ENCODE measurements around the gene MRO. TPM values are rescaled to one million over a fixed set of nuclear protein-coding genes. Genes with fewer than 3 reads are reported as not detected.
A peak's percentile ranks its signal among the peaks of the same experiment; 100 is the strongest.

MRO gene
- total and polyA plus RNA-seq, 2 of the 8 experiments (the other 6 are each of a cell fraction or from before 2014, with no cell fraction given): 0.65 to 1.0 TPM

- no peak for FAIRE-seq
- Histone ChIP-seq H2AK5ac (ENCODE audit: low read depth, low read length) (no peak overlapping the region), H2BK15ac (ENCODE audit: low read length) (no peak overlapping the region), H3K79me1 (ENCODE audit: low read depth, low read length) (no peaks in the 10 kb centered on the region), H3K23me2 (ENCODE audit: low read depth, low read length) (peaks cover 4% of the 10 kb centered on the region; the same call in 1 of the 2 replicates), H2AFZ (ENCODE audit: low read length) (0 out of 2 replicates have a peak overlapping the region, but pooled peaks have one; percentile 7), H2BK5ac (ENCODE audit: low read depth, low read length) (no peak overlapping the region), H3K56ac (replicated peaks; ENCODE audit: insufficient read length, low read depth, low read length) (no peak overlapping the region), H3K79me2 (ENCODE audit: control insufficient read depth in 1 of 2, insufficient read depth in 2 of 2, low read length in 2 of 2) (no peaks in the 10 kb centered on the region), H2BK120ac (replicated peaks; ENCODE audit: low read depth, low read length) (no peak overlapping the region), H4K5ac (ENCODE audit: insufficient read length, low read depth, low read length) (no peak overlapping the region), H2BK20ac (ENCODE audit: low read length) (no peak overlapping the region), H3K18ac (ENCODE audit: extremely low read depth, low read length) (no peak overlapping the region), H4K8ac (ENCODE audit: extremely low read depth, insufficient read depth, low read length) (no peak overlapping the region; the same call in 1 of the 2 replicates), H4K20me1 (replicated peaks in 1 of 2; ENCODE audit: control insufficient read depth in 1 of 2, insufficient read depth in 2 of 2, low read length in 2 of 2) (no peaks in the 10 kb centered on the region), H3K14ac (ENCODE audit: insufficient read length) (no peak overlapping the region), H3K9me3 (ENCODE audit: insufficient read depth in 2 of 2, low read depth in 1 of 2, low read length in 1 of 2) (no peaks in the 10 kb centered on the region), H3K4me3 (ENCODE audit: extremely low read depth in 1 of 4, insufficient read depth in 2 of 4, low read depth in 3 of 4, low read length in 4 of 4) (no peak overlapping the region), H3K4ac (replicated peaks; ENCODE audit: insufficient read length, low read depth, low read length) (no peak overlapping the region), H3K23ac (ENCODE audit: insufficient read length) (no peak overlapping the region), H3K9ac (replicated peaks in 1 of 4; ENCODE audit: extremely low read depth in 1 of 4, low read depth in 3 of 4, low read length in 3 of 4) (no peak overlapping the region), H4K91ac (replicated peaks; ENCODE audit: insufficient read length, low read length) (no peak overlapping the region), H3K4me1 (replicated peaks in 1 of 4; ENCODE audit: control insufficient read depth in 3 of 4, insufficient read depth in 4 of 4, low read length in 3 of 4) (peaks cover 0 to 9% (median 5%) of the 10 kb centered on the region in 4 experiments; a peak in 5 of 7 replicates), H3K4me2 (ENCODE audit: insufficient read depth in 1 of 2, low read depth in 2 of 2, low read length in 2 of 2) (no peak overlapping the region), H2BK12ac (ENCODE audit: low read depth, low read length) (no peak overlapping the region), H3K27me3 (replicated peaks in 1 of 4; ENCODE audit: control insufficient read depth in 3 of 4, extremely low read depth in 1 of 4, insufficient read depth in 3 of 4, low read length in 3 of 4) (no peaks in the 10 kb centered on the region), H3K27ac (ENCODE audit: low read depth, low read length) (no peak overlapping the region), H3K36me3 (ENCODE audit: control insufficient read depth in 2 of 4, insufficient read depth in 4 of 4, low read length in 3 of 4) (no peaks in the 10 kb centered on the region)
- DNase-seq (ENCODE audit: low read depth in 1 of 2, low spot score in 2 of 2): no peak
- CTCF ChIA-PET (ENCODE audit: partially characterized antibody): interaction anchor here (1.7 kb wide), 1 partner anchor 44 kb away, joined by 3 read pairs; no protein-coding TSS in a partner anchor
- 82% methylated on average over 10 of the region's 10 CpGs; no CpG with 5 or more reads in 1 of the 2 experiments for WGBS, 2 experiments (ENCODE audit: extremely low coverage in 1 of 2, insufficient coverage in 1 of 2, insufficient read length in 1 of 2, insufficient replicate concordance in 2 of 2, low coverage in 1 of 2, low lambda C conversion rate in 2 of 2, missing lambda C conversion rate in 1 of 2)
- POLR2A ChIA-PET (ENCODE audit: partially characterized antibody): interaction anchor here (0.6 to 2.0 kb wide), 3 partner anchors 56 to 81 kb away, joined by 3 to 5 read pairs (median 4); partner anchors contain the start of gene ME2
- TF ChIP-seq TAF1 (IDR thresholded peaks at IDR 0.05; ENCODE audit: low read depth, low read length) (no peak), RBBP5 (IDR thresholded peaks at IDR 0.05; ENCODE audit: borderline replicate concordance, low read depth, low read length) (no peak), HDAC2 (IDR thresholded peaks at IDR 0.05; ENCODE audit: borderline replicate concordance in 1 of 2, low read depth in 2 of 2, low read length in 2 of 2) (no peak), SP1 (IDR thresholded peaks at IDR 0.05; ENCODE audit: low read depth, low read length) (no peak), CHD1 (IDR thresholded peaks at IDR 0.05; ENCODE audit: low read depth, low read length) (no peak)
These were observed 2.9 kb upstream of the MRO start for GRCh38 chr18:50822756-50823155.
